Adipocyte (in vitro differentiated cells): ENCODE results near the gene SPEF1.
A peak's percentile ranks its signal among the peaks of the same experiment; 100 is the strongest.

Experiments
- DNase-seq: peaks from one replicate; pipeline ENCODE4 v3.0.0-alpha.2; 2015; ENCODE audit warnings: low read depth
- H3K27me3 ChIP-seq: replicated peaks from 2 replicates; pipeline ENCODE4 v1.7.0; 2013; ENCODE audit warnings: mild to moderate bottlenecking, low read length, moderate library complexity; ENCODE audit not compliant: control insufficient read depth, insufficient read depth
- H3K36me3 ChIP-seq: 2 replicates; pipeline ENCODE4 v1.7.0; 2013; ENCODE audit warnings: low read length, mild to moderate bottlenecking, moderate library complexity; ENCODE audit not compliant: control insufficient read depth, insufficient read depth, severe bottlenecking
- H3K4me1 ChIP-seq: 2 replicates; pipeline ENCODE4 v1.7.0; 2013; ENCODE audit warnings: mild to moderate bottlenecking, low read length, moderate library complexity; ENCODE audit not compliant: control insufficient read depth, insufficient read depth
- H3K4me3 ChIP-seq: 2 replicates; pipeline ENCODE4 v1.7.0; 2013; ENCODE audit warnings: mild to moderate bottlenecking, low read length, moderate library complexity
- H3K9ac ChIP-seq: 2 replicates; pipeline ENCODE4 v1.7.0; 2013; ENCODE audit warnings: mild to moderate bottlenecking, low read length, moderate library complexity
- H3K9me3 ChIP-seq: 2 replicates; pipeline ENCODE4 v1.7.0; 2013; ENCODE audit warnings: mild to moderate bottlenecking, low read length, moderate library complexity; ENCODE audit not compliant: control insufficient read depth

The SPEF1 gene

GRCh38 chr20:3785240-3786125, 4.2 kb upstream of the SPEF1 start:
- peak; percentile 18 for DNase-seq
- Histone ChIP-seq H3K9me3 (no peaks in the 10 kb centered on the region), H3K36me3 (no peaks in the 10 kb centered on the region), H3K27me3 (no peaks in the 10 kb centered on the region), H3K4me3 (peak overlapping the region; percentile 88), H3K4me1 (peaks cover 34% of the 10 kb centered on the region), H3K9ac (peak overlapping the region; percentile 91)

- peak overlapping the region; percentile 88 for H3K4me3 ChIP-seq
These were observed 3.6 kb upstream of the SPEF1 start for GRCh38 chr20:3784863-3785239.

GRCh38 chr20:3784216-3784853, 3.1 kb upstream of the SPEF1 start:
- DNase-seq, result no peak
- no peaks in the 10 kb centered on the region for H3K36me3 ChIP-seq
- no peaks in the 10 kb centered on the region for H3K9me3 ChIP-seq
- peaks cover 34% of the 10 kb centered on the region for H3K4me1 ChIP-seq
- H3K27me3 ChIP-seq, result no peaks in the 10 kb centered on the region
- H3K9ac ChIP-seq, result peak overlapping the region; percentile 91
- H3K4me3 ChIP-seq, result peak overlapping the region; percentile 88

More at GRCh38 chr20:3784863-3785239, 3.6 kb upstream of the SPEF1 start:
- H3K4me1 ChIP-seq, result peaks cover 34% of the 10 kb centered on the region
- H3K9ac ChIP-seq, result peak overlapping the region; percentile 91
- DNase-seq, result no peak
- H3K27me3 ChIP-seq, result no peaks in the 10 kb centered on the region
- H3K9me3 ChIP-seq, result no peaks in the 10 kb centered on the region
- H3K36me3 ChIP-seq, result no peaks in the 10 kb centered on the region

- H3K9ac ChIP-seq, result peak overlapping the region; percentile 43
- H3K4me1 ChIP-seq, result peaks cover 34% of the 10 kb centered on the region
- H3K36me3 ChIP-seq, result no peaks in the 10 kb centered on the region
- no peaks in the 10 kb centered on the region for H3K9me3 ChIP-seq
- no peak overlapping the region for H3K4me3 ChIP-seq
- no peak for DNase-seq
- no peaks in the 10 kb centered on the region for H3K27me3 ChIP-seq
These were observed 2.4 kb upstream of the SPEF1 start for GRCh38 chr20:3783511-3784195.

- no peak for DNase-seq
- no peaks in the 10 kb centered on the region for H3K36me3 ChIP-seq
- no peak overlapping the region for H3K4me3 ChIP-seq
- H3K9me3 ChIP-seq, result no peaks in the 10 kb centered on the region
- no peaks in the 10 kb centered on the region for H3K27me3 ChIP-seq
- peak overlapping the region; percentile 43 for H3K9ac ChIP-seq
- H3K4me1 ChIP-seq, result peaks cover 34% of the 10 kb centered on the region
These were observed 1.8 kb upstream of the SPEF1 start for GRCh38 chr20:3783068-3783489.

GRCh38 chr20:3782597-3782996, 1.3 kb upstream of the SPEF1 start:
- peaks cover 36% of the 10 kb centered on the region for H3K4me1 ChIP-seq
- no peaks in the 10 kb centered on the region for H3K27me3 ChIP-seq
- H3K4me3 ChIP-seq, result no peak overlapping the region
- H3K36me3 ChIP-seq, result no peaks in the 10 kb centered on the region
- H3K9me3 ChIP-seq, result no peaks in the 10 kb centered on the region
- no peak overlapping the region for H3K9ac ChIP-seq
- DNase-seq, result no peak

- peaks cover 18% of the 10 kb centered on the region for H3K4me1 ChIP-seq
These were observed 2.3 kb downstream of the SPEF1 start for GRCh38 chr20:3778976-3779375.

GRCh38 chr20:3777716-3778629, 3.3 kb downstream of the SPEF1 start:
- Histone ChIP-seq H3K4me1 (peaks cover 11% of the 10 kb centered on the region), H3K4me3 (peak overlapping the region; percentile 78), H3K9me3 (peaks cover 4% of the 10 kb centered on the region), H3K27me3 (no peaks in the 10 kb centered on the region), H3K36me3 (no peaks in the 10 kb centered on the region), H3K9ac (peak overlapping the region; percentile 78)
- DNase-seq, result peak; percentile 69

More at GRCh38 chr20:3778976-3779375, 2.3 kb downstream of the SPEF1 start:
- H3K9me3 ChIP-seq, result peaks cover 4% of the 10 kb centered on the region
- no peak overlapping the region for H3K4me3 ChIP-seq
- DNase-seq, result no peak
- H3K27me3 ChIP-seq, result no peaks in the 10 kb centered on the region
- no peak overlapping the region for H3K9ac ChIP-seq
- no peaks in the 10 kb centered on the region for H3K36me3 ChIP-seq

- H3K27me3 ChIP-seq, result no peaks in the 10 kb centered on the region
- H3K9ac ChIP-seq, result peak overlapping the region; percentile 78
- H3K4me1 ChIP-seq, result peaks cover 11% of the 10 kb centered on the region
- H3K4me3 ChIP-seq, result peak overlapping the region; percentile 78
- peaks cover 4% of the 10 kb centered on the region for H3K9me3 ChIP-seq
- H3K36me3 ChIP-seq, result no peaks in the 10 kb centered on the region
- DNase-seq, result no peak
These were observed 3.9 kb downstream of the SPEF1 start for GRCh38 chr20:3777381-3777715.

- Histone ChIP-seq H3K36me3 (no peaks in the 10 kb centered on the region), H3K27me3 (no peaks in the 10 kb centered on the region), H3K9ac (no peak overlapping the region), H3K9me3 (peaks cover 4% of the 10 kb centered on the region), H3K4me1 (peaks cover 5% of the 10 kb centered on the region), H3K4me3 (no peak overlapping the region)
- no peak for DNase-seq
These were observed 5.7 kb downstream of the SPEF1 start for GRCh38 chr20:3775457-3776108.
